Loucy (cell line): ENCODE data around the gene MCOLN1.
A peak's percentile ranks its signal among the peaks of the same experiment; 100 is the strongest.
"Not testable (repeated sequence)": the region's sequence is repeated elsewhere in the genome, so short reads cannot be mapped to it uniquely, and the experiment has no call there.

Experiments used
- H2AFZ ChIP-seq: fragments of 200-600 bp; sonication (generic); 2 replicates; pipeline ENCODE4 v1.6.0; 2016; ENCODE audit warnings: antibody characterized with exemption, mild to moderate bottlenecking, low read length, moderate library complexity
- H3F3A ChIP-seq: fragments of 200-600 bp; 2 replicates; pipeline ENCODE4 v1.6.0; 2016; ENCODE audit warnings: antibody characterized with exemption, low read depth, mild to moderate bottlenecking
- H3K27me3 ChIP-seq: fragments of 200-600 bp; sonication (generic); 2 replicates; pipeline ENCODE4 v1.6.1; 2014; ENCODE audit warnings: low read length, mild to moderate bottlenecking; ENCODE audit not compliant: insufficient read depth, poor library complexity, severe bottlenecking
- H3K36me3 ChIP-seq: fragments of 200-600 bp; sonication (generic); 2 replicates; pipeline ENCODE4 v1.6.1; 2016; ENCODE audit warnings: low read length; ENCODE audit not compliant: insufficient read depth
- H3K4me1 ChIP-seq: fragments of 200-600 bp; sonication (generic); 2 replicates; pipeline ENCODE4 v1.5.1; 2014; ENCODE audit warnings: low read length, mild to moderate bottlenecking; ENCODE audit not compliant: insufficient read depth, poor library complexity, severe bottlenecking
- H3K4me2 ChIP-seq: fragments of 200-600 bp; sonication (generic); 2 replicates; pipeline ENCODE4 v1.6.0; 2014; ENCODE audit warnings: antibody characterized with exemption, low read length, low read depth, mild to moderate bottlenecking; ENCODE audit not compliant: poor library complexity, severe bottlenecking
- H3K4me3 ChIP-seq: fragments of 200-600 bp; sonication (generic); 2 replicates; pipeline ENCODE4 v1.5.1; 2014; ENCODE audit warnings: low read length, mild to moderate bottlenecking, mixed read lengths; ENCODE audit not compliant: poor library complexity, severe bottlenecking
- H3K79me2 ChIP-seq: fragments of 200-600 bp; sonication (generic); 2 replicates; pipeline ENCODE4 v1.6.1; 2014; ENCODE audit warnings: low read length; ENCODE audit not compliant: insufficient read depth
- H3K9ac ChIP-seq: fragments of 200-600 bp; sonication (generic); 2 replicates; pipeline ENCODE4 v1.6.0; 2014; ENCODE audit warnings: mild to moderate bottlenecking, low read depth, low read length, moderate library complexity; ENCODE audit not compliant: poor library complexity, severe bottlenecking
- H3K9me2 ChIP-seq: fragments of 200-600 bp; sonication (generic); replicated peaks from 2 replicates; pipeline ENCODE4 v1.6.1; 2016; ENCODE audit warnings: low read depth, low read length, mixed read lengths
- H3K9me3 ChIP-seq: fragments of 200-600 bp; sonication (generic); 2 replicates; pipeline ENCODE4 v1.6.1; 2014; ENCODE audit warnings: mild to moderate bottlenecking, antibody characterized with exemption, low read length, low read depth; ENCODE audit not compliant: insufficient read depth
- H4K20me1 ChIP-seq: fragments of 200-600 bp; sonication (generic); 2 replicates; pipeline ENCODE4 v1.6.0; 2014; ENCODE audit warnings: antibody characterized with exemption, low read length, mild to moderate bottlenecking; ENCODE audit not compliant: insufficient read depth, poor library complexity, severe bottlenecking
- CTCF ChIP-seq: fragments of 200-600 bp; sonication (generic); conservative IDR thresholded peaks from 2 replicates; pipeline ENCODE4 v1.5.1; 2014; ENCODE audit warnings: mild to moderate bottlenecking, antibody characterized with exemption, low read length
- EZH2phosphoT487 ChIP-seq: fragments of 200-600 bp; IDR thresholded peaks from 2 replicates; pipeline ENCODE4 v1.6.1; 2018; ENCODE audit warnings: antibody characterized with exemption, mild to moderate bottlenecking, moderate library complexity, borderline replicate concordance

The MCOLN1 gene

GRCh38 chr19:7535998-7536695 is 13.7 kb downstream of the MCOLN1 start:
- Histone ChIP-seq H3K9me2 (no peaks in the 10 kb centered on the region), H3K9me3 (no peaks in the 10 kb centered on the region), H2AFZ (peak overlapping the region; percentile 96), H3F3A (no peaks in the 10 kb centered on the region), H3K9ac (peak overlapping the region; percentile 82), H3K79me2 (no peaks in the 10 kb centered on the region), H4K20me1 (no peaks in the 10 kb centered on the region), H3K36me3 (no peaks in the 10 kb centered on the region), H3K4me1 (no peaks in the 10 kb centered on the region), H3K27me3 (no peaks in the 10 kb centered on the region), H3K4me2 (peak overlapping the region; percentile 98), H3K4me3 (peak overlapping the region; percentile 89)
- TF ChIP-seq EZH2phosphoT487, result no peak
- no peak for TF ChIP-seq CTCF

DNA sequence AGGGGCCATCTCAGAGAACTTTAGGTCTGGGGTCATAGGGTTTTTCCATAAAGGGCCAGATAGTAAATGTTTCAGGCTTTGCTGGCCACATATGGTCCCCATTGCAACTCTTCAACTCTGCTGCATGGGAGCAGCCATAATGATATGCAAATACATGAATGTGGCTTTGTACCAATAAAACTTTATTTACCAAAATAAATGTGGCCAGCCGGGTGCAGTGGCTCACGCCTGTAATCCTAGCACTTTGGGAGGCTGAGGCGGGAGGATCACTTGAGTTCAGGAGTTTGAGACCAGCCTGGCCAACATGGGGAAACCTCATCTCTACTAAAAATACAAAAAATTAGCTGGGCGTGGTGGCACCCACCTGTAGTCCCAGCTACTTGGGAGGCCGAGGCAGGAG is 16.6 kb downstream of the MCOLN1 start:
- H3K9ac ChIP-seq, result not testable (repeated sequence)

GRCh38 chr19:7539827-7540425 is 17.5 kb downstream of the MCOLN1 start:
- no peak overlapping the region for H3K9ac ChIP-seq
- no peak overlapping the region for H3K4me2 ChIP-seq
- no peaks in the 10 kb centered on the region for H3K9me3 ChIP-seq
- no peaks in the 10 kb centered on the region for H3K79me2 ChIP-seq
- no peaks in the 10 kb centered on the region for H4K20me1 ChIP-seq
- H3K36me3 ChIP-seq, result no peaks in the 10 kb centered on the region
- peaks cover 5% of the 10 kb centered on the region for H3K4me1 ChIP-seq
- H3K9me2 ChIP-seq, result no peaks in the 10 kb centered on the region
- no peak overlapping the region for H3K4me3 ChIP-seq
- TF ChIP-seq EZH2phosphoT487, result no peak
- TF ChIP-seq CTCF, result no peak
- no peak overlapping the region for H2AFZ ChIP-seq
- H3K27me3 ChIP-seq, result no peaks in the 10 kb centered on the region
- H3F3A ChIP-seq, result no peaks in the 10 kb centered on the region

More for the DNA sequence above, 16.6 kb downstream of the MCOLN1 start:
- H3K9me3 ChIP-seq, H2AFZ ChIP-seq, H3K4me3 ChIP-seq, H3K4me2 ChIP-seq, H3K9me2 ChIP-seq, H3K4me1 ChIP-seq, H3K36me3 ChIP-seq, H4K20me1 ChIP-seq, H3K79me2 ChIP-seq, H3K27me3 ChIP-seq, H3F3A ChIP-seq: not testable (repeated sequence)
